Fibroblast of skin of left quadriceps (primary cell): Measurements from ENCODE around the gene TRIM38.

Experiments
- DNase-seq, 2 experiments: peaks; one replicate each; pipeline ENCODE4 v3.0.0-alpha.2; 2013; ENCODE audit warnings: low read depth in 2 of 2

The TRIM38 gene

DNA sequence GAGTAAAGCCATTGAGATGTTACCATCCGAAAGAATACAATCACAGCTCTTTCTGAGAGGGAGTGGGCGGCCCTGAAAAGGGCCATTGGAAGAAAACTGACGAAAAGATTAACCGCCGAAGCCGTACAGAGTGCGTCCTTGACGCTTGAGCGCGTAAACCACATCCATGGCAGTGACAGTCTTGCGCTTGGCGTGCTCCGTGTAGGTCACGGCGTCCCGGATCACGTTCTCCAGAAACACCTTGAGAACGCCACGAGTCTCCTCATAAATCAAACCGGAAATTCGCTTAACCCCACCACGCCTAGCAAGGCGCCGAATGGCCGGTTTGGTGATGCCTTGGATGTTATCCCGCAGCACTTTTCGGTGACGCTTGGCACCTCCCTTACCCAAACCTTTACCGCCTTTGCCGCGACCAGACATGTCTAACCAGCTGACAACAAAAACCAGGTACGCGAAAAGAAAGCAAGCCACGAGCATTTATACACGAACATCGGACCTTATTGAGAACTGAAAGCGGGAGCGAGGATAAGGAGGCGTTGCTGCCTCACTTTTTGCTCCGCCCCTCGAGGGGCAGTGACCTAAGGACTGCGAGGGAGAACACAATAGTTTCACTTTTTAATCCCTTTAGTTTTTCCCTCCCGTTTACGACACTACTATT, 64.4 kb downstream of the TRIM38 start:
- peak; percentile 94 to 95 for DNase-seq

GRCh38 chr6:26027491-26028211, 65.0 kb downstream of the TRIM38 start:
- no peak for DNase-seq

DNA sequence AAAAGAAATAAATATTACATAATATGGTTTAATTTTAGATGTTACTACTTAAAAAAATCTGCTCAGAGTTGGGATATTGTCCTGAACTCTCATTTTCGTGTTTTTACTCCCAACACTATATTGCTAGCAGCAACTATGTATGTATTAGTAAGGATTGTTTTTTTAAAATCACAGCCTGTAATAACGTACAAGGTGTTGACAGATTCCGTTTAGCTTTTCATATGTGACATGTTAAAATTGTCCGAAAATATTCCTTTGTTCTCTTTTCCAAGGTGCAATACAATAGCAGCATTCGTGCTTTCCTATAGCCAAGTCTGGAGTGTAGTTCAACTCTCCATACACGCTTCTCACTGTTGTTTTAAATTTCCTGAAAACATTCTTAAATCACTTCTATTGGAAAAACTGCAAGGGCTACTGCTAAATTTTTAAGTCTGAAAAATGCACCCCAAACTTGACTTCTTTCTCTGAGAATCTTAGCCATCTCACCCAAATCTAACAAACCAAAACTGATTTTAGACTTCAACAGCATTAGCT, 65.7 kb downstream of the TRIM38 start:
- DNase-seq: no peak

GRCh38 chr6:26028746-26029569, 66.4 kb downstream of the TRIM38 start:
- DNase-seq: no peak

DNA sequence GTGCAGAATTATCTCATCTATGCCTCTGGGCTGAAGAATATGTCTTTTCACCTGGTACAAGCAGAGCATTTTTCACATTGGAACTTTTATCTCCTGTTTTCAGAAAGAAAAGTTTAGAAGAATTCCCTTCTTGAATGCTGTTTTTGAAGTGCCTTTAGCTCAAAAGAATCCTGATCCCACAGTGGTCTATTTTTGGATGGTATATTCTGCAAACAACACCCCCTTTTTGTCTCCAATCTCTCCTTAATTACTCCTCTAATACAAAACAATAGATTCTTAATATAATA, 66.9 kb downstream of the TRIM38 start:
- no peak for DNase-seq

DNA sequence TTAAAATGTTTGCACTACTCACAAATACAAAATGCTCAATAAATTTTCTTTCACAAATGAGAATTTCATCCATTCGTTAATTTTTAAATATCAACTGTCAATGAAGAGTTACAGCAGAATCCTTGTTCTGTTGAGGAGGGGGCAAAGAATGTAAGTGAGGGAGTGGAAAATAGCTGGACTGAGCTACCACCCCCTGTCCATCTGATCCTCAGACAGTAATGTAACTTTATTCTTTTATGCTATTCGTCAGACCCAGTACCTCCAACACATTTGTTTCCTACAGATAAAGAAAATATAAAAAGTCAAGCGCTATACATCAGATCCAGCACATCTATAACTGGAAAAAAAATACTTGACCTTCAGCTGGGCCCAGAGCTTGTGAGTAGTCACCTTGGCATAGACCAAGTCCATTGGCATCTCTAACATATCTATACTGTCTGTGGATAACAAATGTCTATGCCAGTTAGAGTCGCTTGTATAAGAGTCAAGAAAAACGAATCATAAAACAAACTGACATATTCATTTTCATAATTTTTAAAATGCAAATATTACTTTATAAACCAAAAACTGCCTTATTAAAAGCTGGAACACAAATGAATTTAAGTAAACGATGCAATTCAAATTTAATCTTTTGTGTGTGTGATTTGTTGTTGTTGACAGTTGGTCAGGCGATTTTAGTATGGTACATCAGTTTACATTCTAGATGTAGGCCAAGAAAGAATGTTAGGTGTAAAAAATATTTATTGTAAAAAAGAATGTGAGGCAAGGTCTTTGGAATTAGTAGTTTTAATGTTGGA, 67.5 kb downstream of the TRIM38 start:
- no peak for DNase-seq

- no peak for DNase-seq
These were observed 68.1 kb downstream of the TRIM38 start for GRCh38 chr6:26030716-26031115.

- no peak for DNase-seq
These were observed 68.6 kb downstream of the TRIM38 start for GRCh38 chr6:26031151-26031594.

DNA sequence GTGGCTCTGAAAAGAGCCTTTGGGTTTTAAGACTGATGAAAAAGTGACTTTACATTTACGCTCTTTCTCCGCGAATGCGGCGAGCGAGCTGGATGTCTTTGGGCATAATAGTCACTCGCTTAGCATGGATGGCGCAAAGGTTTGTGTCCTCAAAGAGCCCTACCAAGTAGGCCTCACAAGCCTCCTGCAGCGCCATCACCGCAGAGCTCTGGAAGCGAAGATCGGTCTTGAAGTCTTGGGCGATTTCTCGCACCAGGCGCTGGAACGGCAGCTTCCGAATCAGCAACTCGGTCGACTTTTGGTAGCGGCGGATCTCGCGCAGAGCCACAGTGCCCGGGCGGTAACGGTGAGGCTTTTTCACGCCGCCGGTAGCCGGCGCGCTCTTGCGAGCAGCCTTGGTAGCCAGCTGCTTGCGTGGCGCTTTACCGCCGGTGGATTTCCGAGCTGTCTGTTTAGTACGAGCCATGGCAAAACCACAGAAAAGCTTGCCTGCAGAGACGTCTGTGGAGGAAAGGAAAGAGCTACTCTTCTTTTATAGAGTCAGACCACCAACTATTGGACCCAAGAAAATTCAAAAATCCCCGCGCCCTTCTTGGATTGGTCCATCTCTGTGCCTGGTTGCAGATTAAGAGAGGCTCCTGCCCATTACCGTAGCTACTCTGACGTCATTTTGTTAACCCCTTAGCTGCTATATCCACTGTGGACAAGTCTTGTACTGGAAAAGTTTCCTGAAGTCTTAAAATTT, 69.2 kb downstream of the TRIM38 start:
- DNase-seq: peak; percentile 93 to 94

GRCh38 chr6:26032340-26033084, 69.9 kb downstream of the TRIM38 start:
- DNase-seq: no peak

GRCh38 chr6:26033085-26033940, 70.7 kb downstream of the TRIM38 start:
- peak; percentile 97 for DNase-seq

- DNase-seq: no peak
These were observed 71.3 kb downstream of the TRIM38 start for GRCh38 chr6:26033941-26034354.

DNA sequence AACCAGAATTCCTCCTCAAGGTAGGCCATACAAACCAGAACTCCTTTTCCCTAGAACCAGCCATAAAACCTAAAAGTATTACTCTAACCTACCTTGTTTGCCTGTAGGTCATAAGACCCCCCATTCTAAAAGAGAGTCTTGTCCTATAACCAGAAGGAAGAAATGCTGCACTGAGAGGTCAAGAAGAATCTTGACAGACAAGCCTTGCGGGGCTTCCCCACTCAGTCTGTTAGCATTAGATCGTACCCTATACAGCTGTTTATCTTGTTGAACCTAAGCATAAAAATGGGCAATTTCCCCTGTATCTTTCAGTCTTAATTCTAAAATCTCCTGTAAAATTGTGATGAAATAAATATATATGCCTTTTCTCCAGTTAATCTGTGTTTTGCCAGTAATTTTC, 72.3 kb downstream of the TRIM38 start:
- no peak for DNase-seq
